ENCODE results near the gene PCK1. TPM values are rescaled to one million over a fixed set of nuclear protein-coding genes. Genes with fewer than 3 reads are reported as not detected.

PCK1 gene
- total RNA-seq, 1 donor from 2014 or later = not detected

- no peak for DNase-seq (ENCODE audit: extremely low read depth, low read depth, low spot score)
These were observed 26.5 kb downstream of the PCK1 start for GRCh38 chr20:57587278-57587988.

- no peak for DNase-seq (ENCODE audit: extremely low read depth, low read depth, low spot score)
These were observed 27.1 kb downstream of the PCK1 start for GRCh38 chr20:57587989-57588377.

GRCh38 chr20:57588596-57588995, 27.7 kb downstream of the PCK1 start:
- DNase-seq (ENCODE audit: extremely low read depth, low read depth, low spot score) = no peak

- DNase-seq (ENCODE audit: extremely low read depth, low read depth, low spot score) = no peak
These were observed 28.3 kb downstream of the PCK1 start for GRCh38 chr20:57589123-57589727.

GRCh38 chr20:57589728-57590484, 29.0 kb downstream of the PCK1 start:
- DNase-seq (ENCODE audit: extremely low read depth, low read depth, low spot score) = no peak

- no peak for DNase-seq (ENCODE audit: extremely low read depth, low read depth, low spot score)
These were observed 29.8 kb downstream of the PCK1 start for GRCh38 chr20:57590485-57591288.

- no peak for DNase-seq (ENCODE audit: extremely low read depth, low read depth, low spot score)
These were observed 30.6 kb downstream of the PCK1 start for GRCh38 chr20:57591289-57592229.

- DNase-seq (ENCODE audit: extremely low read depth, low read depth, low spot score) = no peak
These were observed 31.6 kb downstream of the PCK1 start for GRCh38 chr20:57592263-57593092.

GRCh38 chr20:57593134-57593886, 32.4 kb downstream of the PCK1 start:
- DNase-seq (ENCODE audit: extremely low read depth, low read depth, low spot score) = no peak

- no peak for DNase-seq (ENCODE audit: extremely low read depth, low read depth, low spot score)
These were observed 33.4 kb downstream of the PCK1 start for GRCh38 chr20:57594092-57594951.

GRCh38 chr20:57595041-57596030, 34.4 kb downstream of the PCK1 start:
- DNase-seq (ENCODE audit: extremely low read depth, low read depth, low spot score) = no peak

- no peak for DNase-seq (ENCODE audit: extremely low read depth, low read depth, low spot score)
These were observed 35.4 kb downstream of the PCK1 start for GRCh38 chr20:57596358-57596757.

- no peak for DNase-seq (ENCODE audit: extremely low read depth, low read depth, low spot score)
These were observed 36.4 kb downstream of the PCK1 start for GRCh38 chr20:57596998-57597939.

- no peak for DNase-seq (ENCODE audit: extremely low read depth, low read depth, low spot score)
These were observed 37.1 kb downstream of the PCK1 start for GRCh38 chr20:57598060-57598459.

GRCh38 chr20:57598491-57598890, 37.6 kb downstream of the PCK1 start:
- DNase-seq (ENCODE audit: extremely low read depth, low read depth, low spot score) = no peak

Data from glomerular endothelial cell (primary cell).